GM12878 (cell line): ENCODE data around the gene IRF2. TPM values are rescaled to one million over a fixed set of nuclear protein-coding genes. Genes with fewer than 3 reads are reported as not detected.

Experiments
- ATAC-seq: fragments of 200-7000 bp; cut with Tn5 transposase; 3 replicates; pipeline ENCODE4 v1.9.1; 2020; ENCODE audit warnings: mild to moderate bottlenecking, moderate library complexity
- BruUV-seq: library from RNA; stranded (reverse); fragments of 400-500 nt; replicated peaks from 2 replicates; lab custom pipeline; 2021; lab: Mats Ljungman, UMichigan
- CTCF ChIA-PET: fragments of 300-600 bp; sonication (Branson Sonifier 250); formaldehyde crosslinking; extraction: SDS; loops from one replicate; lab custom pipeline; 2021; ENCODE audit warnings: inconsistent platforms; lab: Yijun Ruan, JAX
- POLR2A ChIA-PET: fragments of 350-600 bp; formaldehyde crosslinking; extraction: SDS; loops from one replicate; lab custom pipeline; 2021; ENCODE audit warnings: inconsistent platforms; lab: Charles Lee
- RAD21 ChIA-PET: fragments of 300-600 bp; sonication (Branson Sonifier 250); formaldehyde crosslinking; loops from one replicate; lab custom pipeline; 2023; ENCODE audit warnings: antibody characterized with exemption; ENCODE audit not compliant: unreplicated experiment; lab: Charles Lee
- SMC1A ChIA-PET: fragments of 300-600 bp; sonication (Branson Sonifier 250); formaldehyde crosslinking; loops from one replicate; lab custom pipeline; 2023; ENCODE audit not compliant: unreplicated experiment, uncharacterized antibody; lab: Charles Lee
- DNase-seq: peaks from one replicate; pipeline ENCODE4 v3.0.0-alpha.2; 2011; ENCODE audit warnings: low read depth, low spot score
- FAIRE-seq: peaks from 3 replicates; lab custom pipeline; 2011; peaks lifted over from hg19 to GRCh38; lab: Jason Lieb, UNC
- H2AFZ ChIP-seq: 2 replicates; pipeline ENCODE4 v1.6.0; 2011; ENCODE audit warnings: low read depth, low read length, control low read depth; ENCODE audit not compliant: control insufficient read depth
- H3K27ac ChIP-seq: 2 replicates; pipeline ENCODE4 v1.5.1; 2011; ENCODE audit warnings: control low read depth; ENCODE audit not compliant: control insufficient read depth, insufficient read depth
- H3K27me3 ChIP-seq, 2 experiments: replicated peaks in 1 of 2; 2 replicates each; pipeline versions ENCODE4 v1.6.0 to v1.6.1; 2011; ENCODE audit warnings: low read length in 1 of 2; ENCODE audit not compliant: control insufficient read depth in 2 of 2, insufficient read depth in 2 of 2
- H3K36me3 ChIP-seq, 2 experiments: 2 replicates each; pipeline ENCODE4 v1.5.1; 2011; ENCODE audit warnings: low read length in 1 of 2; ENCODE audit not compliant: control insufficient read depth in 2 of 2, insufficient read depth in 2 of 2
- H3K4me1 ChIP-seq: 2 replicates; pipeline ENCODE4 v1.6.1; 2011; ENCODE audit warnings: mild to moderate bottlenecking, low read length, moderate library complexity, mixed read lengths; ENCODE audit not compliant: control insufficient read depth, insufficient read depth
- H3K4me2 ChIP-seq: 2 replicates; pipeline ENCODE4 v1.6.0; 2011; ENCODE audit warnings: control low read depth; ENCODE audit not compliant: control insufficient read depth, insufficient read depth
- H3K4me3 ChIP-seq: fragments of 200-600 bp; sonication (generic); 2 replicates; pipeline ENCODE4 v1.5.1; 2016
- H3K79me2 ChIP-seq: 2 replicates; pipeline ENCODE4 v1.6.0; 2011; ENCODE audit warnings: low read length; ENCODE audit not compliant: control insufficient read depth, insufficient read depth
- H3K9ac ChIP-seq: 2 replicates; pipeline ENCODE4 v1.8.0; 2011; ENCODE audit warnings: low read length, control low read depth, mixed read lengths; ENCODE audit not compliant: control insufficient read depth, insufficient read depth
- H3K9me3 ChIP-seq: replicated peaks from 3 replicates; pipeline ENCODE4 v1.5.1; 2011; ENCODE audit warnings: mild to moderate bottlenecking, low read length; ENCODE audit not compliant: control insufficient read depth, insufficient read depth
- H4K20me1 ChIP-seq: 2 replicates; pipeline ENCODE4 v1.6.0; 2011; ENCODE audit not compliant: control insufficient read depth, insufficient read depth
- GABPA ChIP-seq: IDR thresholded peaks from 2 replicates; pipeline ENCODE4 v1.6.1; 2014; ENCODE audit warnings: antibody characterized with exemption, low read depth, mild to moderate bottlenecking, inconsistent platforms
- HDGF ChIP-seq: fragments of 450-650 bp; IDR thresholded peaks from 2 replicates; pipeline ENCODE4 v1.6.1; 2016; ENCODE audit warnings: antibody characterized with exemption
- MEF2B ChIP-seq: fragments of 450-650 bp; IDR thresholded peaks from 2 replicates; pipeline ENCODE4 v1.6.1; 2018; ENCODE audit warnings: mild to moderate bottlenecking, moderate library complexity; ENCODE audit not compliant: partially characterized antibody, poor library complexity, severe bottlenecking
- POLR2AphosphoS5 ChIP-seq: IDR thresholded peaks from 2 replicates; pipeline ENCODE4 v1.6.1; 2011; ENCODE audit warnings: mild to moderate bottlenecking, low read length, inconsistent platforms
- RAD51 ChIP-seq: fragments of 450-650 bp; IDR thresholded peaks from 2 replicates; pipeline ENCODE4 v1.6.1; 2016; ENCODE audit warnings: moderate library complexity, mild to moderate bottlenecking, inconsistent platforms
- TCF12 ChIP-seq: IDR thresholded peaks from 2 replicates; pipeline ENCODE4 v1.6.1; 2011; ENCODE audit warnings: low read depth, mild to moderate bottlenecking, low read length
- ZNF24 ChIP-seq: fragments of 450-650 bp; IDR thresholded peaks from 2 replicates; pipeline ENCODE4 v1.6.1; 2017; ENCODE audit warnings: antibody characterized with exemption, mild to moderate bottlenecking
- ZNF622 ChIP-seq: fragments of 450-650 bp; IDR thresholded peaks from 2 replicates; pipeline ENCODE4 v1.6.1; 2017; ENCODE audit warnings: mild to moderate bottlenecking, inconsistent platforms
- WGBS: methylation state at CpG from one replicate; pipeline ENCODE4 v1.1.6; 2016; ENCODE audit warnings: low lambda C conversion rate; ENCODE audit not compliant: insufficient replicate concordance, insufficient coverage; ENCODE audit errors: missing lambda C conversion rate; 5-methylcytosine and 5-hydroxymethylcytosine counted together
- in situ Hi-C: fragments of 300-500 bp; cut with MboI; formaldehyde crosslinking; loops from 9 replicates; pipeline ENCODE4 v1.14.3; 2018; ENCODE audit warnings: mixed read lengths
- intact Hi-C: fragments of 100-400 bp; cut with micrococcal nuclease; formaldehyde crosslinking; loops from one replicate; pipeline ENCODE4 v1.14.2; 2022; ENCODE audit not compliant: unreplicated experiment
- polyA plus RNA-seq, 11 experiments: library from polyadenylated mRNA; depleted of rRNA in 4 of 11; unstranded in 6 of 11; stranded (reverse) in 5 of 11; fragments of >200 nt; fragmentation: Nextera tagmentation in 4 of 11; fragmentation: Illumina TruSeq in 1 of 11; extraction: Ambion mirVana in 4 of 11; extraction: Trizol in 1 of 11; gene quantifications; 1 replicate in 1 of 11; 2 replicates in 10 of 11; pipeline versions ENCODE4 v1.2.1 to v1.2.3, GENCODE V29; 2011 to 2016; ENCODE audit warnings: inconsistent platforms in 2 of 11, missing spikeins in 2 of 11, low read depth in 1 of 11
- total RNA-seq, 4 experiments: library from RNA; depleted of rRNA in 3 of 4; stranded (reverse); fragments of >200 nt in 3 of 4; fragmentation: Illumina TruSeq in 1 of 4; extraction: Trizol in 1 of 4; gene quantifications; 2 replicates each; pipeline versions ENCODE4 v1.2.1 to v1.2.3, GENCODE V29; 2013 to 2021
- TF ChIP-seq, protein P1 (sequence below): IDR thresholded peaks from 2 replicates; pipeline ENCODE4 v1.6.1; 2012; ENCODE audit warnings: low read depth, low read length, improper control_type of control experiment
- TF ChIP-seq, protein P2 (sequence below): fragments of 450-650 bp; IDR thresholded peaks from 2 replicates; pipeline ENCODE4 v1.6.1; 2016; ENCODE audit warnings: mild to moderate bottlenecking, moderate library complexity, borderline replicate concordance
- TF ChIP-seq, protein P3 (sequence below): IDR thresholded peaks from 2 replicates; pipeline ENCODE4 v1.6.1; 2011; ENCODE audit warnings: low read depth, mild to moderate bottlenecking, low read length, moderate library complexity, borderline replicate concordance; ENCODE audit errors: extremely low read depth

The IRF2 gene
- total and polyA plus RNA-seq, 10 of the 15 experiments (the other 5 are each of a cell fraction or from before 2014, with no cell fraction given) = 45.1 to 99.3 (median 58.9) TPM

DNA sequence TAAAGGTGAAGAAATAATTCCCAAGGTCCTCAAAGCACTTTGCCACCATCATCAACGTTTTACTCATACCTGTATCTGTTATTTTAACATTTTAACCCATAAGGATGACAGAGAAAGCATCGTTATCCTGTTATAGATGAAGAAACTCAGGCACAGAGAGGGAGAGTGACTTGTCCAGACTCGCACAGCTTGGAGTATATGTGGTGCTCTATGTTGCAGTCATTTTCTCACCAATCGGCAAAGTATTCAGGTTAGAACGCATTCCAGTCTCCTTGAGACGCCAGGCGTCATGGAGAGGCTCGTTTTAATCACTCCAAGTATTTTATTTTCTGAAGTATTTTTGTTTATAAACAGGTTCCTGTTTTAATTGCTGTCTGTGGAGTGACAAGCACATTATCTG, 73.5 kb downstream of the IRF2 start (continued):
- TF ChIP-seq RAD51 (no peak), MEF2B (no peak), TCF12 (no peak), ZNF24 (no peak), POLR2AphosphoS5 (no peak)
- TF ChIP-seq, protein P1, sequence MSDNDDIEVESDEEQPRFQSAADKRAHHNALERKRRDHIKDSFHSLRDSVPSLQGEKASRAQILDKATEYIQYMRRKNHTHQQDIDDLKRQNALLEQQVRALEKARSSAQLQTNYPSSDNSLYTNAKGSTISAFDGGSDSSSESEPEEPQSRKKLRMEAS = no peak

DNA sequence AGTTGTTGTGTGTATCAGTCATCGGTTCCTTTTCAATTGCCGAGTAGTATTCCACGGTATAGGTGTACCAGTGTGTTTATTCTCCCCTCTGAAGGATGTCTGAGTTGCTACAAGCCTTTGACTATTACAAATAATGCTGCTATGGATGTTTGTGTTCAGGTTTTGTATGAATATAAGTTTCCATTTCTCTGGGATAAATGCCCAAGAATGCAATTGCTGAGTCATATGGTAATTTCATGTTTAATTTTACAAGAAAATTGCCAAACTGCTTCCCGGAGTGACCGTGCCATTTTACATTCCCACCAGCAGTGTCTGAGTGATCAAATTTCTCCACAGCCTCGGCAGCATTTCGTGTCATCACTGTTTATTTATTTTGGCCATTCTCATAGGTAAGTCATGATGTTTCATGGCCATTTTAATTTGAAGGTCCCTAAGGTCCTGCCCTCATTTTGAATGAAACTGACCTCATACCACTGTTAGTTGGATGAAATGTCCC, 73.9 kb downstream of the IRF2 start:
- Histone ChIP-seq H3K9me3 (no peaks in the 10 kb centered on the region; the same call in 2 of the 3 replicates), H3K4me1 (peaks cover 35% of the 10 kb centered on the region), H4K20me1 (no peaks in the 10 kb centered on the region), H3K27ac (no peak overlapping the region; the same call in 1 of the 2 replicates), H3K27me3 (no peaks in the 10 kb centered on the region), H3K36me3 (peaks cover 9 to 33% of the 10 kb centered on the region in 2 experiments), H2AFZ (no peak overlapping the region), H3K4me3 (no peak overlapping the region), H3K9ac (no peak overlapping the region), H3K79me2 (peaks cover 6% of the 10 kb centered on the region), H3K4me2 (no peak overlapping the region)
- ChIA-PET POLR2A (no interaction called here), CTCF (no interaction called here), RAD21 (no interaction called here), SMC1A (no interaction called here)
- TF ChIP-seq HDGF (no peak), GABPA (no peak), ZNF622 (no peak)
- TF ChIP-seq, protein P2, sequence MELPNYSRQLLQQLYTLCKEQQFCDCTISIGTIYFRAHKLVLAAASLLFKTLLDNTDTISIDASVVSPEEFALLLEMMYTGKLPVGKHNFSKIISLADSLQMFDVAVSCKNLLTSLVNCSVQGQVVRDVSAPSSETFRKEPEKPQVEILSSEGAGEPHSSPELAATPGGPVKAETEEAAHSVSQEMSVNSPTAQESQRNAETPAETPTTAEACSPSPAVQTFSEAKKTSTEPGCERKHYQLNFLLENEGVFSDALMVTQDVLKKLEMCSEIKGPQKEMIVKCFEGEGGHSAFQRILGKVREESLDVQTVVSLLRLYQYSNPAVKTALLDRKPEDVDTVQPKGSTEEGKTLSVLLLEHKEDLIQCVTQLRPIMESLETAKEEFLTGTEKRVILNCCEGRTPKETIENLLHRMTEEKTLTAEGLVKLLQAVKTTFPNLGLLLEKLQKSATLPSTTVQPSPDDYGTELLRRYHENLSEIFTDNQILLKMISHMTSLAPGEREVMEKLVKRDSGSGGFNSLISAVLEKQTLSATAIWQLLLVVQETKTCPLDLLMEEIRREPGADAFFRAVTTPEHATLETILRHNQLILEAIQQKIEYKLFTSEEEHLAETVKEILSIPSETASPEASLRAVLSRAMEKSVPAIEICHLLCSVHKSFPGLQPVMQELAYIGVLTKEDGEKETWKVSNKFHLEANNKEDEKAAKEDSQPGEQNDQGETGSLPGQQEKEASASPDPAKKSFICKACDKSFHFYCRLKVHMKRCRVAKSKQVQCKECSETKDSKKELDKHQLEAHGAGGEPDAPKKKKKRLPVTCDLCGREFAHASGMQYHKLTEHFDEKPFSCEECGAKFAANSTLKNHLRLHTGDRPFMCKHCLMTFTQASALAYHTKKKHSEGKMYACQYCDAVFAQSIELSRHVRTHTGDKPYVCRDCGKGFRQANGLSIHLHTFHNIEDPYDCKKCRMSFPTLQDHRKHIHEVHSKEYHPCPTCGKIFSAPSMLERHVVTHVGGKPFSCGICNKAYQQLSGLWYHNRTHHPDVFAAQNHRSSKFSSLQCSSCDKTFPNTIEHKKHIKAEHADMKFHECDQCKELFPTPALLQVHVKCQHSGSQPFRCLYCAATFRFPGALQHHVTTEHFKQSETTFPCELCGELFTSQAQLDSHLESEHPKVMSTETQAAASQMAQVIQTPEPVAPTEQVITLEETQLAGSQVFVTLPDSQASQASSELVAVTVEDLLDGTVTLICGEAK = no peak
- TF ChIP-seq, protein P3, sequence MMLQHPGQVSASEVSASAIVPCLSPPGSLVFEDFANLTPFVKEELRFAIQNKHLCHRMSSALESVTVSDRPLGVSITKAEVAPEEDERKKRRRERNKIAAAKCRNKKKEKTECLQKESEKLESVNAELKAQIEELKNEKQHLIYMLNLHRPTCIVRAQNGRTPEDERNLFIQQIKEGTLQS = no peak
- 42% methylated on average over 7 of the region's 7 CpGs for WGBS
- FAIRE-seq = no peak
- no TSS peak for BruUV-seq
- intact Hi-C loops (no loop called here), in situ Hi-C loops (no loop called here)
- DNase-seq = no peak
- ATAC-seq = no peak
